HUES48 (cell line): ENCODE results near the gene MTUS2.

Experiments used
- H3K27ac ChIP-seq: one replicate; pipeline ENCODE4 v1.7.0; 2013; ENCODE audit warnings: low read depth, low read length, inconsistent platforms
- H3K27me3 ChIP-seq: 2 replicates; pipeline ENCODE4 v1.6.1; 2013; ENCODE audit warnings: mild to moderate bottlenecking, low read length; ENCODE audit not compliant: control insufficient read depth, insufficient read depth
- H3K36me3 ChIP-seq: 2 replicates; pipeline ENCODE4 v1.6.1; 2013; ENCODE audit warnings: low read length; ENCODE audit not compliant: control insufficient read depth, insufficient read depth
- H3K4me1 ChIP-seq: 2 replicates; pipeline ENCODE4 v1.6.1; 2013; ENCODE audit warnings: mild to moderate bottlenecking, low read length; ENCODE audit not compliant: control insufficient read depth, insufficient read depth
- H3K4me3 ChIP-seq: 2 replicates; pipeline ENCODE4 v1.5.1; 2013; ENCODE audit warnings: mild to moderate bottlenecking, low read depth, low read length
- H3K9ac ChIP-seq: 2 replicates; pipeline ENCODE4 v1.6.1; 2013; ENCODE audit warnings: mild to moderate bottlenecking, low read depth, low read length, moderate library complexity
- H3K9me3 ChIP-seq: 2 replicates; pipeline ENCODE4 v1.6.1; 2013; ENCODE audit warnings: low read length; ENCODE audit not compliant: control insufficient read depth, insufficient read depth

Gene MTUS2

DNA sequence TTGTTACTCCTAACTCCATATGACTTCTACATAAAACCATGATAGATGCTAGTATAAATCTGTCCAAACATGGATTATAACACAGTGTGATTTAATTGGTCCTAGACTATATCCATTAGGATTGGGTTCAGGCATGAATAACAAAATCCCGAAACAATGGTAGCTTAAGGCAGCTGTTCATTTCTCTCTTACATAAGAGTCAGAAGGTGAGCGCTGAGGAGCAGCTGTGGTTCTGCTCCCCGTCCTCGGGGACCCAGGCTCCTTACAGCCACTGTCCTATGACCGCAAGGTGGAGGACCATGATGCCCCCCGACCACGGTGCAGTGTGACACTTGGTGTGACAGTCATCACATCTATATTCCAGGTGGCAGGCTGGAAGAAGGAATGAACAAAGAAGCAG is 629.6 kb downstream of the MTUS2 start:
- H3K9ac ChIP-seq: no peak overlapping the region
- no peaks in the 10 kb centered on the region for H3K36me3 ChIP-seq
- no peaks in the 10 kb centered on the region for H3K9me3 ChIP-seq
- H3K27me3 ChIP-seq: no peaks in the 10 kb centered on the region
- no peak overlapping the region for H3K4me3 ChIP-seq
- H3K27ac ChIP-seq: no peak overlapping the region
- peaks cover 2% of the 10 kb centered on the region; the same call in 1 of the 2 replicates for H3K4me1 ChIP-seq

DNA sequence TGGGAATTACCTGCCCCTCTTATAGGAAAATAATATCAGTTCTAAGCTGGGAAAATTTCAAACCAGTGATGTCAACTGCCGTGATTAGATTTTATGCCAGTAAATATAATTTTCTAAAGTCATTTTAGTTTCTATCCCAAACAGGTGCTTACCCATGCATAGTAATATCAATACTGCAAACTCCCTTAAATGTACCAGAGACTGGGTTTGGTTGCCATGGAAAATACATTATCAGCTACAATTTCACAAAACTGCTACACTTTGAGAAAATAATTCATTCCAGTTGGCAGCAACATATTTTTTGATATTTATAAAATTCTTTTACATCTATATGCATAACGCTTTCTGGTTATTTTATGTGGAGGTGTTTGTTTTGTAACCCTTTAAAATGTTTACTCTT is 631.8 kb downstream of the MTUS2 start:
- Histone ChIP-seq H3K27ac (no peak overlapping the region), H3K27me3 (no peaks in the 10 kb centered on the region), H3K4me1 (peaks cover 4% of the 10 kb centered on the region; the same call in 1 of the 2 replicates)

DNA sequence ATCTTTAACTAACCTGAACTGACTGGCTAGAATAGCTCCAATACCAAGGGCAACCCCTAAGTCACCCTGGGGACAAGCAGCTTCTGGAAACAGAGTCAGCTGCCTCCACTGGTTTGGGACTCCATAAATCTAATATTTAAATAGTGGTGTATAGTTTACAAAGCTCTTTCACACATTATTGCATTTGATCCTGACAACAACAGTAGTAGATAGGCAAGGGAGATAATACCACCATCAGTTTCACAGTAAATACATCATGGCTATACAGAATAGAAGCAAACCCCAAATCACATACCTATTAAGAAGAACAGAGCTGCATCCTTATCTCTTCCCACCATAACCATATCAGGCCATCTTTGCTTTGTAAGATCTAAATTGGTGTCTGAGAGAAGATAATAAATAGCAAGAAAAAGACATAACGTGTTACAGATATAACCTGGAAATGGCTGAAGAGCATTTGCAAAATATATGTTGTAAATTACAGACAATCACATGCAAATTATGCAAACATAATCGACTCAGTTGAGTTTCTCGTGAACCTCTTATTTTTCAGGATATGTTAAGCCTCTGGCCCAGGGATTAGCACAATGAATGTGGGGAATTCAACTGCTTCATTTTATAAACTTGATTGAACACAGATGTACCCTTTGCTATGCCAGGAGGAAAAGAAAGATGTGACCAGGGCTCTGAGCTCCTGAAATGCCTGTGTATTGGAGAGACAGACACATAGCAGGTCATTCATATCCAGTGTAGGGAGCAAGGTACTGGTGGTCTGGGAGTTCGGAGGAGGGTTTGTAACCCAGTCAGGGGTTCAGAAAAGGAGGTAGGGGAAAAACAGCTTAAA is 632.9 kb downstream of the MTUS2 start:
- H3K36me3 ChIP-seq: no peaks in the 10 kb centered on the region
- H3K9me3 ChIP-seq: no peaks in the 10 kb centered on the region
- no peaks in the 10 kb centered on the region for H3K27me3 ChIP-seq

More for the DNA sequence above, 631.8 kb downstream of the MTUS2 start:
- no peak overlapping the region for H3K9ac ChIP-seq
- H3K4me3 ChIP-seq: no peak overlapping the region
- no peaks in the 10 kb centered on the region for H3K36me3 ChIP-seq
- H3K9me3 ChIP-seq: no peaks in the 10 kb centered on the region

DNA sequence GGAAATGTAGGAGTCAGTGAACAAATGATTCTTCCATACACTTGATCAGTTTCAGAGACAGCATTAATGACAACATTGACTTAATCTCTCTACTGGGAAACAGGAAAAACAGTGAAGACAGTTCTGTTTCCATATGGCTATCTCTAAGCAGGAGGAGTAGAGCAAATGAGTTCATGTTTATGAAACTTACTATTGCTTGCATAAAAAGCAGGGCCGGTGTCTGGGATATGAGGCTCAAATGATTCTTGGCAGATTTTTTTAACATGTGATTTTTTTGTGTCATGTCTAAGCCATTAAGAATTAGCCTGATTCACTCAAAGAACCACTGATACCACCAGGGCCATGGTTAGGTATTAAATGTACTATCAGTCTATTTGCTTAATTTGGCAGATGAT is 633.5 kb downstream of the MTUS2 start:
- H3K27me3 ChIP-seq: no peaks in the 10 kb centered on the region
- H3K36me3 ChIP-seq: no peaks in the 10 kb centered on the region
- no peaks in the 10 kb centered on the region for H3K9me3 ChIP-seq
- no peak overlapping the region for H3K27ac ChIP-seq
- no peak overlapping the region for H3K4me3 ChIP-seq
- no peak overlapping the region for H3K9ac ChIP-seq
- peaks cover 4% of the 10 kb centered on the region; the same call in 1 of the 2 replicates for H3K4me1 ChIP-seq

More for the DNA sequence above, 632.9 kb downstream of the MTUS2 start:
- Histone ChIP-seq H3K4me1 (peaks cover 4% of the 10 kb centered on the region; the same call in 1 of the 2 replicates), H3K9ac (no peak overlapping the region), H3K27ac (no peak overlapping the region), H3K4me3 (no peak overlapping the region)

DNA sequence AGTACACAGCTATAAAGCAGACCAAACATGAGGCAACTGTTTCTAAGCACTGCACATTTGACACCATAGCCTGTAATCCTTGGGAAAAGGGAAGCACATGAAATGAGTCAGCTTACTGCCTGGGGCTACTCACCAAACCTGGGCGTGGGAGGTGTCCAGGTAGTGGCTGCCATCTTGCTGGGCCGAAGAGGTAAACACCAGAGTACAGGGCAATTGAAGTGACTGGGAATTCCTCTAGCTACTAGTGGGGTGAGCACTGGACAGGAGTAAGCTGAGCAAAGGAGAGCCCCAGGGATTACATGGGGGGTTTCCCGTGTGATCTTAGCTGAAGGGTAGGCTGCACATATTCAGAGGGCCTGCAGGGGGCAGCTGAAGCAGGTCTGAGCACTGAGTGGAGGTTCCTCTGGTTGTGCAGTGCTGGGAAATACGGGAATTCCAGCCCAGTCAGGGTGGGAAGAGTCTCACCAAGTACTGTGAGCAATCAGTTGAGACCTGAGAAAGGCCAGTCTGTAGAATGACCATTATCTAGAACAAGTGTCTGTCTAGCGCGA is 634.9 kb downstream of the MTUS2 start:
- Histone ChIP-seq H3K36me3 (no peaks in the 10 kb centered on the region), H3K9me3 (no peaks in the 10 kb centered on the region), H3K27me3 (no peaks in the 10 kb centered on the region), H3K27ac (no peak overlapping the region), H3K4me1 (peaks cover 4% of the 10 kb centered on the region; the same call in 1 of the 2 replicates), H3K9ac (no peak overlapping the region), H3K4me3 (no peak overlapping the region)

DNA sequence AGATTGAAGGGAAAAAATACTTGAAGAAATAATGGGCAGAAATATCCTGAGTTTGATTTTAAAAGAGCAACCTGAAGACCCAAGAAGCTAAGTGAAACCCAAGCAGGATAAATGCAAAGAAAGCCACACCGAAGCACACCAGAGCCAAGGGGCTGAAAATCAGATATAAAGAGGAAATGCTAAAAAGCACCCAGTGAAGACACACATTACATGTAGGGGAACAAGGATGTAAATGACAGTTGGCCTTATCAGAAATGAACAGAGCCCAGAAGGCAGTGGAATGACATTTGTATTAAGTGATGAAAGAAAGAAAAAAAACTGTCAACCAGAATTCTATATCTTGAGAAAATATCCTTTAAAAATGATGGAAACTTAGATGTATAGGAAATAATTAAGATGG is 636.3 kb downstream of the MTUS2 start:
- no peak overlapping the region for H3K27ac ChIP-seq
- no peak overlapping the region for H3K4me3 ChIP-seq
- peaks cover 4% of the 10 kb centered on the region; the same call in 1 of the 2 replicates for H3K4me1 ChIP-seq
- no peaks in the 10 kb centered on the region for H3K9me3 ChIP-seq
- H3K36me3 ChIP-seq: no peaks in the 10 kb centered on the region
- no peaks in the 10 kb centered on the region for H3K27me3 ChIP-seq
- H3K9ac ChIP-seq: no peak overlapping the region

DNA sequence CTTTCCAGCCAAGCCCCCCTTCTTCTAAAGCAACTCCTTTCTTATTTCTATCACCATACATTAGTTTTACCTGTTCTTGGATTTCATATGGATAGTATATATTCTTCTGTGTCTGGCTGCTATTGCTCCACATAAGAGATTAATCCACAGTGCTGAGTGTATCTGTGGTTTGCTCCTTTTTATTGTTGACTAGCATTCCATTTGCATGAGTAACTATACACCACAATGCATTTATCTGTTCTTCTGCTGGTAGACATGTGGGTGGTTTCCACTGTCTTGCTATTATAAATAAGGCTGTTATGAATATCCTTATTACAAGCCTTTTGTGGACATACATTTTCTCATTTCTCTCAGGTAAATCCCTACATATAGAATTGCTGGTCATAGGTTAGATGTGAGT is 637.2 kb downstream of the MTUS2 start:
- Histone ChIP-seq H3K36me3 (no peaks in the 10 kb centered on the region), H3K9ac (no peak overlapping the region)

DNA sequence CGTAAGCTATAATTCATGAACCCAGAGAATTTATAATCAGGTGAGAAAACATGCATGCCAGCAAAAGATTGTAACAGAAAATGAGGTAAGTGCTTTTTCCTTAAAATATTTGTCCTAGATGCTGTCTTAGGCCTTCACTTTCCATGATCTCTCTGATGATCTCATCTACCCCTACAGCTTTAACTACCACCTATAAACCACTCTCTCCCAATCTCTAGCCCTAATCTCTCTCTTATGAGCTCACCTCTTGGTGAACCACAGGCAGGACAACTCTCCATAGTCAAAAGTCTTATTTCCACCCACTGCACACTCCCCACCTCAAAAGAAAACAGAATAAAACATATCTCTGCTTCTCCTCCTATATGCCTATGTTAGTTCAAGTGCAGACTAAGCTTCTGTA is 638.3 kb downstream of the MTUS2 start:
- Histone ChIP-seq H3K27ac (no peak overlapping the region), H3K27me3 (no peaks in the 10 kb centered on the region), H3K9ac (no peak overlapping the region), H3K4me3 (no peak overlapping the region), H3K4me1 (peaks cover 4% of the 10 kb centered on the region; the same call in 1 of the 2 replicates), H3K9me3 (no peaks in the 10 kb centered on the region), H3K36me3 (no peaks in the 10 kb centered on the region)

More for the DNA sequence above, 637.2 kb downstream of the MTUS2 start:
- Histone ChIP-seq H3K27ac (no peak overlapping the region), H3K9me3 (no peaks in the 10 kb centered on the region), H3K27me3 (no peaks in the 10 kb centered on the region), H3K4me1 (peaks cover 4% of the 10 kb centered on the region; the same call in 1 of the 2 replicates), H3K4me3 (no peak overlapping the region)

DNA sequence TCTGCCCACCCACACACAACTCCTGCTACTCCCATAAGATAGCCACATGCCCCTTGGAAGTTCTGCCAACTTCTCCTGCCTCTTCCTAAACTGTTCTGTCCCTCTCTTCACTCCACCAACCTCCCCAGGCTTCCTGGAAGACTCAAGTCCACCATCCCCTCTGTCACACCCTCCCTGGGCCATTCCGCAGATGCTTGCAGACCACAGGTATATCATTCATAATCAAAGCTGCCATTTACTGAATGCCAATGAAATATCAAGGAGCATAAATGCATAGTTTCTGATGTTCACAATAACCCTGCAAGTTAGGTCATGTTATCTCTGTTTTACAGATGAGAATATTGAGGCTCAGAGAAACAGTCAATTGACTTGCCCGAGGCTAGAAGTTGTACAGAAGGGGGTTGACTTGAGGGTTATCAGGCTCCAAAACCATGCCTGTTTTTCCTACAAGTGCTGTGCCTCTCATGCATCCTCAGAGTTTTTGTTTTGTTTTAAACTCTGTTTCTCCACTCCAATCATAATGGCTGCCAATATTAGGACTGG is 639.7 kb downstream of the MTUS2 start:
- Histone ChIP-seq H3K27ac (no peak overlapping the region), H3K36me3 (no peaks in the 10 kb centered on the region), H3K27me3 (no peaks in the 10 kb centered on the region), H3K4me1 (0 out of 2 replicates have a peak, but pooled peaks cover under 1% of the 10 kb centered on the region), H3K9ac (no peak overlapping the region), H3K9me3 (no peaks in the 10 kb centered on the region), H3K4me3 (no peak overlapping the region)

DNA sequence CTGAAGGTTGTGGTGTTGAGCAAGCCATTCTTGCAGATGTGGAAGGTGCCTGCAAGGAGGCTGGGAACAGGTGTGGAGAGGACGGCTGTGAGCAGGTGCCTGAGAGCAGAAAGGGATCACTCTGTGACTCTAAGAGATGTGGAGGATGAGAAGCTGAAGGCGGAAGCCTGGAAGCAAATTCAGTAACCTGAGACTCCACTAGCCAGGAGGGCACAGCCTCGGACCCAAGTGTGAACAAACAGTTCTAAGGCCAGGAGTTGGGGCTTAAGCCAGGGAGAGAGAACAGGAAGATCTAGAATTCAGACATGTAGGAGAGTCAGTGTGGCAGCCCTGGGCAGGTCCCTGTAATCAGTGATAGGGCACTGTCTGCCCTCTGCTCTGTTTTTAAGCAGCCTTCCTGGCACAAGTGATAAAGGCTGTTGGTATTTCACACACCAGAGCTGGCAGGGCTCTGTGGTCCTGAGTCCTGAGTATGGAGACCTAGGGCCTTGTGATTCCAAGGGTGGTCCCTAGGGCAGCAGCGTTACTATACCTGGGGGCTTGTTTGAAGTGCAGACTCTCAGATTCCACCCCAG is 644.1 kb downstream of the MTUS2 start:
- Histone ChIP-seq H3K27ac (no peak overlapping the region), H3K36me3 (no peaks in the 10 kb centered on the region), H3K9me3 (no peaks in the 10 kb centered on the region), H3K27me3 (no peaks in the 10 kb centered on the region), H3K9ac (no peak overlapping the region), H3K4me3 (no peak overlapping the region), H3K4me1 (no peaks in the 10 kb centered on the region)
